ENCODE measurements around the gene RNF180. TPM values are rescaled to one million over a fixed set of nuclear protein-coding genes. Genes with fewer than 3 reads are reported as not detected.

The RNF180 gene
- total and polyA plus RNA-seq, 8 donors, result 1.2 to 15.4 (median 4.2) TPM

- peaks cover 0 to 23% (median 13%) of the 10 kb centered on the region in 4 donors for H3K4me1 ChIP-seq
- TF ChIP-seq POLR2AphosphoS5 (IDR thresholded peaks at IDR 0.05) (no peak), CTCF (IDR thresholded peaks at IDR 0.05) (no peak), POLR2A (IDR thresholded peaks at IDR 0.05) (no peak), EP300 (IDR thresholded peaks at IDR 0.05) (no peak)
- no peak overlapping the region for H3K4me3 ChIP-seq
- DNase-seq, result peak in 1 of 2 donors; percentile 15
- intact Hi-C loops (cut with DNase I; ENCODE audit: low total_unique reads), result no loop called here
- peaks cover 0 to 13% (median 6%) of the 10 kb centered on the region in 4 donors for H3K9me3 ChIP-seq
- H3K36me3 ChIP-seq, result no peaks in the 10 kb centered on the region
- H3K27ac ChIP-seq, result no peak overlapping the region
- H3K27me3 ChIP-seq, result no peaks in the 10 kb centered on the region
Measured at GRCh38 chr5:64149268-64149667, 16.4 kb upstream of the RNF180 start.

DNA sequence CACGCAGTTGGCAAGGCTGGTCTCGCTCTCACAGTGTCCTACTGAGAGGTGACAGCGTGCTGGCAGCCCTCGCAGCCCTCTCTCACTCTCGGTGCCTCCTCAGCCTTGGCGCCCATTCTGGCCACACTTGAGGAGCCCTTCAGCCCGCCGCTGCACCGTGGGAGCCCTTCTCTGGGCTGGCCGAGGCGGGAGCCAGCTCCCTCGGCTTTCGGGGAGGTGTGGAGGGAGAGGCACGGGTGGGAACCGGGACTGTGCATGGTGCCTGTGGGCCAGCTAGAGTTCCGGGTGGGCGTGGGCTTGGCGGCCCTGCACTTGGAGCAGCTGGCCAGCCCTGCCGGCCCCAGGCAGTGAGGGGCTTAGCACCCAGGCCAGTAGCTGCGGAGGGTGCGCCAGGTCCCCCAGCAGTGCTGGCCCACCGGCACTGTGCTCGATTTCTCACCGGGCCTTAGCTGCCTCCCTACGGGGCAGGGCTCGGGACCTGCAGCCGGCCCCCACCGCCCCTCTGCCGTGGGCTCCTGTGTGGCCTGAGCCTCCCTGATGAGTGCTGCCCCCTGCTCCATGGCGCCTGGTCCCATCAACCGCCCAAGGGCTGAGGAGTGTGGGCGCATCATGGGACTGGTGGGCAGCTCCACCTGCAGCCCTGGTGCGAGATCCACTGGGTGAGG is 15.7 kb upstream of the RNF180 start:
- no peak for DNase-seq
- WGBS, 5 donors, result 92 to 97% (median 97%) methylated on average over 25 to 33 of the region's 33 CpGs
- H3K27me3 ChIP-seq, result no peaks in the 10 kb centered on the region
- intact Hi-C loops (cut with DNase I; ENCODE audit: low total_unique reads), result loop anchor here (10.0 kb wide), 1 partner anchor 55 kb away; no protein-coding TSS in a partner anchor
- no peak overlapping the region for H3K27ac ChIP-seq
- H3K4me1 ChIP-seq, result peaks cover 0 to 16% (median 7%) of the 10 kb centered on the region in 4 donors
- H3K9me3 ChIP-seq, result peaks cover 0 to 13% (median 6%) of the 10 kb centered on the region in 4 donors
- H3K36me3 ChIP-seq, result no peaks in the 10 kb centered on the region
- no peak for TF ChIP-seq POLR2A (IDR thresholded peaks at IDR 0.05)
- no peak for TF ChIP-seq EP300 (IDR thresholded peaks at IDR 0.05)
- no peak for TF ChIP-seq CTCF (IDR thresholded peaks at IDR 0.05)
- no peak for TF ChIP-seq POLR2AphosphoS5 (IDR thresholded peaks at IDR 0.05)
- H3K4me3 ChIP-seq, result no peak overlapping the region

DNA sequence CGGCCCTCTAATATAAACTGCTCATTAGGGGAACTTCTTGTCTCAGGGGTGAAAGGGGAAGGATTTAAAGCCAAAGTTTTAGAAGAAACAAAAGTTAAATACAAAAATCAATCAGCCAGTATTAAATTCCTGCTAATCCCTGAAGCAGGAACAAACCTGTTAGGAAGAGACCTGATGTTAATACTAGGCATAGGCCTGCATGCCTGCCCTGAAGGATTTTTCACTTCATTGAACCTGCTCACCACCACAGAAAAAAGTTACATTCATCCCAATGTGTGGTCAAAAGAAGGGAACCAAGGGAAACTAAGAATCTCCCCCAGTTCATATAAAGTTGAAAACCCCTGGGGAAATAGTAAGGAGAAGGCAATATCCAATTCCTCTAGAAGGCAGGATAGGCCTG is 9.4 kb upstream of the RNF180 start:
- WGBS, 5 donors, result 64 to 73% (median 65%) methylated on average over 1 of the region's 1 CpG
- Histone ChIP-seq H3K9me3 (peaks cover 0 to 13% (median 6%) of the 10 kb centered on the region in 4 donors), H3K36me3 (no peaks in the 10 kb centered on the region), H3K27ac (no peak overlapping the region), H3K4me1 (no peaks in the 10 kb centered on the region), H3K27me3 (no peaks in the 10 kb centered on the region), H3K4me3 (no peak overlapping the region)
- TF ChIP-seq POLR2A (IDR thresholded peaks at IDR 0.05), result no peak
- no peak for TF ChIP-seq POLR2AphosphoS5 (IDR thresholded peaks at IDR 0.05)
- no peak for TF ChIP-seq EP300 (IDR thresholded peaks at IDR 0.05)
- no peak for TF ChIP-seq CTCF (IDR thresholded peaks at IDR 0.05)
- DNase-seq, result no peak
- intact Hi-C loops (cut with DNase I; ENCODE audit: low total_unique reads), result loop anchor here (10.0 kb wide), 1 partner anchor 49 kb away; no protein-coding TSS in a partner anchor

DNA sequence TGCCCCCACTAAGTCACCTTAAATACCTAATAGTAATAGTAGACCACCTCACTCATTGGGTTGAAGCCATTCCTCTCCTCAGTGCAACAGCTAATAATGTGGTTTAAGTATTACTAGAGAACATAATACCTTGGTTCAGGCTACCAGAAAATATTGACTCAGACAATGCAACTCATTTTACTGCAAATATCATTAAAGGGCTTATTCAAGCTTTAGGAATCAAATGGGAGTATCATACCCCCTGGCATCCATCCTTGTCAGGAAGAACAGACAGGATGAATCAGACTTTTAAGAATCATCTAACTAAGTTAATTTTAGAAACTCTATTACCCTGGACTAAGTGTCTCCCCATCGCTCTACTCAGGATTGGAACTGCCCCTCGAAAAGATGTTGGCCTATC is 6.8 kb upstream of the RNF180 start:
- no peaks in the 10 kb centered on the region for H3K27me3 ChIP-seq
- no peaks in the 10 kb centered on the region for H3K36me3 ChIP-seq
- no peak overlapping the region for H3K4me3 ChIP-seq
- TF ChIP-seq EP300 (IDR thresholded peaks at IDR 0.05), result no peak
- no peak for TF ChIP-seq CTCF (IDR thresholded peaks at IDR 0.05)
- TF ChIP-seq POLR2AphosphoS5 (IDR thresholded peaks at IDR 0.05), result no peak
- no peak for TF ChIP-seq POLR2A (IDR thresholded peaks at IDR 0.05)
- intact Hi-C loops (cut with DNase I; ENCODE audit: low total_unique reads), result loop anchor here (10.0 kb wide), 1 partner anchor 46 kb away; no protein-coding TSS in a partner anchor
- H3K27ac ChIP-seq, result no peak overlapping the region
- DNase-seq, result no peak
- H3K4me1 ChIP-seq, result no peaks in the 10 kb centered on the region
- WGBS, 5 donors, result 89 to 97% (median 92%) methylated on average over 2 of the region's 2 CpGs
- H3K9me3 ChIP-seq, result peaks cover 0 to 4% (median under 1%) of the 10 kb centered on the region in 4 donors
